Measurements from ENCODE around the gene CDC5L. TPM values are rescaled to one million over a fixed set of nuclear protein-coding genes. Genes with fewer than 3 reads are reported as not detected.

Gene CDC5L
- total and polyA plus RNA-seq, 3 experiments from 2014 or later, result 14.9 to 29.9 (median 27.4) TPM

- DNase-seq, result no peak
- Mint-ChIP-seq H3K27ac (no peak overlapping the region), H3K4me1 (no peaks in the 10 kb centered on the region), H3K9me3 (no peaks in the 10 kb centered on the region), H3K27me3 (peaks cover 10 to 31% of the 10 kb centered on the region in 2 donors), H3K4me3 (no peak overlapping the region), H3K36me3 (no peaks in the 10 kb centered on the region)
- no peaks in the 10 kb centered on the region for H3K27me3 ChIP-seq (ENCODE audit: insufficient read depth, low read length, poor library complexity, severe bottlenecking)
- CTCF ChIA-PET, result interaction anchor here (0.9 kb wide), 1 partner anchor 23 kb away, joined by 3 read pairs; no protein-coding TSS in a partner anchor
- H3K4me1 ChIP-seq (ENCODE audit: insufficient read depth, low read length), result no peaks in the 10 kb centered on the region
- no peaks in the 10 kb centered on the region for H3K9me3 ChIP-seq (ENCODE audit: low read length)
- no peak overlapping the region for H3K4me3 ChIP-seq (ENCODE audit: low read length)
- POLR2A ChIA-PET, result no interaction called here
- no peaks in the 10 kb centered on the region for H3K36me3 ChIP-seq (ENCODE audit: insufficient read depth, low read length)
- no peak overlapping the region for H3K27ac ChIP-seq (ENCODE audit: low read depth, low read length)
These were observed 25.6 kb upstream of the CDC5L start for GRCh38 chr6:44361947-44362346.

DNA sequence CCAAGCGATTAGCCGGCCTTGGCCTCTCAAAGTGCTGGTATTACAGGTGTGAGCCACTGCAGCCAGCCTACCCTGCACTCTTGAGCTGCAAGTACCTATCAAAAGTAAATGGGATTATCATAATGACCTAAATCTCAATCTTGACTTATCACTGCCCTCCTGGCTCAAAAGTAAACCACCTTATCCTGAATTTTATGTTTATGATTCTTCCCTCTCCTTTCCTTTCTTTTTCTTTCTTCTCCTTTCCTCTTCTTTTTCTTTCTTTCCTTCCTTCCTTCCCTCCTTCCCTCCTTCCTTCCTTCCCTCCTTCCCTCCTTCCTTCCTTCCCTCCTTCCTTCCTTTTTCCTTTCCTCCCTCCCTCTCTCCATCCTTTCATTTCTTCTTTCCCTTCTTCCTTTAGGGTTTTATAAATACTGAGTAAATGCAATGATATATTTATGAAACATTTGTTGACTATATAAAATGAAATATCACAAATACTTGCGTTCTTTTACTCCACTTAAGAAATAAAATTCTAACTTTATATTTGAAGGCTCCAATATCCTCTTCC lies 24.1 kb upstream of the CDC5L start:
- Mint-ChIP-seq H3K27ac (no peak overlapping the region), H3K9me3 (no peaks in the 10 kb centered on the region)
- no peaks in the 10 kb centered on the region for H3K9me3 ChIP-seq (ENCODE audit: low read length)

DNA sequence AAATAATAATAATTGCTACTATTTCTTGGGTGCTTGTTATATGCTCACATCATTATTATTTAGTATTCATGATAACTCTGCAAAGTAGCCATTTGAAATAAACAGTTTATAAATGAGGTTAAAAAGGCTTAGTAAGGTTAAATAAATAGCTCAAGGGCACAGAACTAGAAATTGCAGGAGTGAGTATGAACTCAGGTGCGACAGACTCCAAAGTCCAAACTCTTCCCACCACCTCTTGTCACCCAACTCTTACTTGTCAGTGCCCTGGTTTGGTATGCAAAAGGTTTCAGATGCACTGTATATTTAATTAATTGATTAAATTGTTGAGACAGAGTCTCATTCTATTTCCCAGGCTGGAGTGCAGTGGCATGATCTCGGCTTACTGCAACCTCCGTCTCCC lies 20.7 kb upstream of the CDC5L start:
- H3K36me3 Mint-ChIP-seq, result no peaks in the 10 kb centered on the region
- Histone ChIP-seq H3K36me3 (ENCODE audit: insufficient read depth, low read length) (no peaks in the 10 kb centered on the region), H3K9me3 (ENCODE audit: low read length) (no peaks in the 10 kb centered on the region), H3K27me3 (ENCODE audit: insufficient read depth, low read length, poor library complexity, severe bottlenecking) (peaks cover 7% of the 10 kb centered on the region), H3K4me1 (ENCODE audit: insufficient read depth, low read length) (no peaks in the 10 kb centered on the region), H3K27ac (ENCODE audit: low read depth, low read length) (no peak overlapping the region), H3K4me3 (ENCODE audit: low read length) (no peak overlapping the region)
- H3K9me3 Mint-ChIP-seq, result no peaks in the 10 kb centered on the region
- POLR2A ChIA-PET, result no interaction called here
- CTCF ChIA-PET, result interaction anchor here (0.9 kb wide), 1 partner anchor 21 kb away, joined by 3 read pairs; the partner anchor contains the start of gene CDC5L
- H3K27me3 Mint-ChIP-seq, result peaks cover 10 to 32% of the 10 kb centered on the region in 2 donors
- H3K4me1 Mint-ChIP-seq, result no peaks in the 10 kb centered on the region
- H3K27ac Mint-ChIP-seq, result no peak overlapping the region
- no peak for DNase-seq
- H3K4me3 Mint-ChIP-seq, result no peak overlapping the region

More for the DNA sequence above, 24.1 kb upstream of the CDC5L start:
- H3K27me3 Mint-ChIP-seq, result peaks cover 13 to 31% of the 10 kb centered on the region in 2 donors
- no peak for DNase-seq
- H3K4me1 Mint-ChIP-seq, result no peaks in the 10 kb centered on the region
- H3K36me3 Mint-ChIP-seq, result no peaks in the 10 kb centered on the region
- no peaks in the 10 kb centered on the region for H3K27me3 ChIP-seq (ENCODE audit: insufficient read depth, low read length, poor library complexity, severe bottlenecking)
- ChIA-PET CTCF (no interaction called here), POLR2A (no interaction called here)
- H3K4me1 ChIP-seq (ENCODE audit: insufficient read depth, low read length), result no peaks in the 10 kb centered on the region
- no peak overlapping the region for H3K4me3 ChIP-seq (ENCODE audit: low read length)
- H3K4me3 Mint-ChIP-seq, result no peak overlapping the region
- H3K36me3 ChIP-seq (ENCODE audit: insufficient read depth, low read length), result no peaks in the 10 kb centered on the region
- no peak overlapping the region for H3K27ac ChIP-seq (ENCODE audit: low read depth, low read length)

DNA sequence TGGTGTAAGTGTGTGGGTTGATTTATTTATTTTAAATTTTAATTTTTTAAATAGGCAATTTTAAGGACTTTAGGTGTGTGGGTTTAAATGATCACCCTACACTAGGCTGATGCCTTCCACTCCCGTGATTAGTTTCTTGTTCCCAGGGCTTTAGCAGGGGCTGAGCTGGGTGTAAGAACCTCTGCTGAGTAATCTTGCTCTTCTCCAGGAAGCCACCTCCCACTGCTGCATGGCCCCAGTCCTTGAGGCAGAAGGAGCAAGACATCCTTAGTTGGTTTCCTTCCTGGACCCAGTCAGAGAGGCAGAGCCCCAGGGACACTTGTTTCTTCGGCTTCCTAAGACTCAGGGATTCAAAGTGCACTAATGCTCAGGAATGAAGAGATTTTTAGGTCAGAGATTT lies 19.8 kb upstream of the CDC5L start:
- H3K4me1 Mint-ChIP-seq, result no peaks in the 10 kb centered on the region

GRCh38 chr6:44373051-44373450 lies 14.5 kb upstream of the CDC5L start:
- CTCF ChIA-PET, result no interaction called here
- H3K4me1 ChIP-seq (ENCODE audit: insufficient read depth, low read length), result no peaks in the 10 kb centered on the region
- POLR2A ChIA-PET, result no interaction called here
- peaks cover 0 to 6% (median 0%) of the 10 kb centered on the region in 5 donors for H3K9me3 Mint-ChIP-seq
- H3K4me3 ChIP-seq (ENCODE audit: low read length), result no peak overlapping the region
- DNase-seq, result no peak
- no peak overlapping the region for H3K4me3 Mint-ChIP-seq
- H3K36me3 ChIP-seq (ENCODE audit: insufficient read depth, low read length), result no peaks in the 10 kb centered on the region
- no peaks in the 10 kb centered on the region for H3K4me1 Mint-ChIP-seq
- H3K9me3 ChIP-seq (ENCODE audit: low read length), result no peaks in the 10 kb centered on the region
- H3K27ac ChIP-seq (ENCODE audit: low read depth, low read length), result no peak overlapping the region
- peaks cover 11 to 37% of the 10 kb centered on the region in 2 donors for H3K27me3 Mint-ChIP-seq
- H3K27ac Mint-ChIP-seq, result no peak overlapping the region
- H3K27me3 ChIP-seq (ENCODE audit: insufficient read depth, low read length, poor library complexity, severe bottlenecking), result peaks cover 7% of the 10 kb centered on the region
- H3K36me3 Mint-ChIP-seq, result peaks cover 0 to 4% (median 0%) of the 10 kb centered on the region in 3 donors

More for the DNA sequence above, 19.8 kb upstream of the CDC5L start:
- POLR2A ChIA-PET, result no interaction called here
- Histone ChIP-seq H3K27me3 (ENCODE audit: insufficient read depth, low read length, poor library complexity, severe bottlenecking) (peaks cover 7% of the 10 kb centered on the region), H3K4me3 (ENCODE audit: low read length) (no peak overlapping the region), H3K36me3 (ENCODE audit: insufficient read depth, low read length) (no peaks in the 10 kb centered on the region), H3K4me1 (ENCODE audit: insufficient read depth, low read length) (no peaks in the 10 kb centered on the region), H3K27ac (ENCODE audit: low read depth, low read length) (no peak overlapping the region), H3K9me3 (ENCODE audit: low read length) (no peaks in the 10 kb centered on the region)
- no peak overlapping the region for H3K4me3 Mint-ChIP-seq
- peaks cover 0 to under 1% (median 0%) of the 10 kb centered on the region in 5 donors for H3K9me3 Mint-ChIP-seq
- no peak overlapping the region for H3K27ac Mint-ChIP-seq
- DNase-seq, result no peak
- no peaks in the 10 kb centered on the region for H3K36me3 Mint-ChIP-seq
- H3K27me3 Mint-ChIP-seq, result peaks cover 8 to 29% of the 10 kb centered on the region in 2 donors
- CTCF ChIA-PET, result interaction anchor here (0.9 kb wide), 1 partner anchor 20 kb away, joined by 3 read pairs; the partner anchor contains the start of gene CDC5L

- CTCF ChIA-PET, result no interaction called here
- Mint-ChIP-seq H3K36me3 (peaks cover 0 to 4% (median 0%) of the 10 kb centered on the region in 3 donors), H3K4me1 (no peaks in the 10 kb centered on the region), H3K27ac (no peak overlapping the region), H3K4me3 (no peak overlapping the region), H3K27me3 (peaks cover 7 to 29% of the 10 kb centered on the region in 2 donors), H3K9me3 (peaks cover 0 to 8% (median 0%) of the 10 kb centered on the region in 5 donors)
- Histone ChIP-seq H3K9me3 (ENCODE audit: low read length) (no peaks in the 10 kb centered on the region), H3K27ac (ENCODE audit: low read depth, low read length) (no peak overlapping the region), H3K27me3 (ENCODE audit: insufficient read depth, low read length, poor library complexity, severe bottlenecking) (peaks cover 7% of the 10 kb centered on the region), H3K36me3 (ENCODE audit: insufficient read depth, low read length) (no peaks in the 10 kb centered on the region), H3K4me3 (ENCODE audit: low read length) (no peak overlapping the region), H3K4me1 (ENCODE audit: insufficient read depth, low read length) (no peaks in the 10 kb centered on the region)
- POLR2A ChIA-PET, result no interaction called here
- DNase-seq, result no peak
These were observed 13.7 kb upstream of the CDC5L start for GRCh38 chr6:44373787-44374186.

DNA sequence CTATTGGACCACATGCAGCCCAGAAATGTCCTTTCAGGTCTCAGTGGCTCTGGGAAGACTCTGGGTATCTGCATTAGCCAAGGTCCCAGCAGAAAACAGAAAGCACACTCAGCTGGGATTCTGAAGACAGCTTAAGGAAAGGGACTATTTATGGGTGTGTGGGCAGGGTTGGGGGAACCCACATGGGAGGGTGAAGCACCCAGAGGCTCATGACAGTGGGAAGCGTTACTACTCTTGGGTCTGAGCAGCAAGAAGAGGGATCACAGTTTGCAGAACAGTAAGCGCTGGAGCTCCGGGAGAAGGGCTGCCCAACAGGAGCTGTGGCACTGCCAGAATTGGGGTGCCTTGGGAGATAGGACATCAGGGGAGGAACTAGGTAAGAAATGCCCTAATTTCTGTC lies 12.4 kb upstream of the CDC5L start:
- H3K36me3 Mint-ChIP-seq, result peaks cover 0 to 4% (median 0%) of the 10 kb centered on the region in 3 donors
- no peaks in the 10 kb centered on the region for H3K9me3 ChIP-seq (ENCODE audit: low read length)
- no peak overlapping the region for H3K27ac Mint-ChIP-seq
- no peak overlapping the region for H3K27ac ChIP-seq (ENCODE audit: low read depth, low read length)
- H3K27me3 Mint-ChIP-seq, result peaks cover 8 to 25% of the 10 kb centered on the region in 2 donors
- DNase-seq, result no peak
- H3K4me1 ChIP-seq (ENCODE audit: insufficient read depth, low read length), result no peaks in the 10 kb centered on the region
- peaks cover 4% of the 10 kb centered on the region for H3K27me3 ChIP-seq (ENCODE audit: insufficient read depth, low read length, poor library complexity, severe bottlenecking)
- POLR2A ChIA-PET, result interaction anchor here (1.1 kb wide), 1 partner anchor 11 kb away, joined by 6 read pairs; no protein-coding TSS in a partner anchor
- no peak overlapping the region for H3K4me3 Mint-ChIP-seq
- peaks cover 0 to 8% (median 0%) of the 10 kb centered on the region in 5 donors for H3K9me3 Mint-ChIP-seq
- no peak overlapping the region for H3K4me3 ChIP-seq (ENCODE audit: low read length)
- CTCF ChIA-PET, result no interaction called here
- no peaks in the 10 kb centered on the region for H3K36me3 ChIP-seq (ENCODE audit: insufficient read depth, low read length)
- no peaks in the 10 kb centered on the region for H3K4me1 Mint-ChIP-seq

DNA sequence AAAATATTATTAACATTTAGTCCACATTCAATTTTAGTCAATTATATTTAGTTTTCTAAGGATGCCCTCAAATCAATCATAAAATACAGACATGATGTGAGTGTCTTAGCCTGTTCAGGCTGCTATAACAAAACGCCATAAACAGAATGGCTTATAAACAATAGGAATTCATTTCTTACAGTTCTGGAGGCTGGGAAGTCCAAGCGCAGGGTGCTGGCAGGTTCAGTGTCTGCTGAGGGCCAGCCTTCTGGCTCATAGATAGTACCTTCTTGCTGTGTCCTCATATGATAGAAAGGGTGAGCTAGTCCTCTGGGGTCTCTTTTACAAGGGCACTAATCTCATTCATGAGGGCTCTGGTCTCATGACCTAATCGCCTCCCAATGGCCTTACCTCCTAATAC lies 10.0 kb upstream of the CDC5L start:
- H3K4me1 ChIP-seq (ENCODE audit: insufficient read depth, low read length), result no peaks in the 10 kb centered on the region
- H3K36me3 Mint-ChIP-seq, result peaks cover 0 to 4% (median 0%) of the 10 kb centered on the region in 3 donors
- H3K4me3 Mint-ChIP-seq, result no peak overlapping the region
- no peak overlapping the region for H3K4me3 ChIP-seq (ENCODE audit: low read length)
- peaks cover 6 to 24% of the 10 kb centered on the region in 2 donors for H3K27me3 Mint-ChIP-seq
- CTCF ChIA-PET, result no interaction called here
- no peak overlapping the region for H3K27ac Mint-ChIP-seq
- H3K9me3 ChIP-seq (ENCODE audit: low read length), result no peaks in the 10 kb centered on the region
- POLR2A ChIA-PET, result no interaction called here
- no peaks in the 10 kb centered on the region for H3K36me3 ChIP-seq (ENCODE audit: insufficient read depth, low read length)
- peaks cover 0 to 8% (median 0%) of the 10 kb centered on the region in 5 donors for H3K9me3 Mint-ChIP-seq
- H3K4me1 Mint-ChIP-seq, result no peaks in the 10 kb centered on the region
- H3K27ac ChIP-seq (ENCODE audit: low read depth, low read length), result no peak overlapping the region
- no peaks in the 10 kb centered on the region for H3K27me3 ChIP-seq (ENCODE audit: insufficient read depth, low read length, poor library complexity, severe bottlenecking)
- no peak for DNase-seq
